HepG2 (cell line): ENCODE results near the gene PRDM12. TPM values are rescaled to one million over a fixed set of nuclear protein-coding genes. Genes with fewer than 3 reads are reported as not detected.

Experiments
- EEA1 ChIP-seq: sonication (generic); formaldehyde crosslinking; IDR thresholded peaks from 2 replicates; pipeline ENCODE4 v1.5.1; 2020; ENCODE audit warnings: mild to moderate bottlenecking, missing genetic modification reagents, borderline replicate concordance
- HDAC1 ChIP-seq: sonication (generic); formaldehyde crosslinking; IDR thresholded peaks from 2 replicates; pipeline ENCODE4 v1.5.1; 2020; ENCODE audit warnings: mild to moderate bottlenecking, missing genetic modification reagents
- KAT8 ChIP-seq: IDR thresholded peaks from 2 replicates; pipeline ENCODE4 v1.6.1; 2016; ENCODE audit warnings: missing genetic modification reagents, missing compliant biosample characterization
- LCORL ChIP-seq, 2 experiments: fragments of 450-650 bp in 1 of 2; sonication (generic) in 1 of 2; formaldehyde crosslinking in 1 of 2; IDR thresholded peaks; 2 replicates each; pipeline versions ENCODE4 v1.5.0 to v1.6.1; 2017 to 2020; ENCODE audit warnings: antibody characterized with exemption in 1 of 2, missing genetic modification reagents in 1 of 2
- MATR3 ChIP-seq: sonication (generic); formaldehyde crosslinking; IDR thresholded peaks from 2 replicates; pipeline ENCODE4 v1.4.0; 2020; ENCODE audit warnings: missing genetic modification reagents
- PTBP1 ChIP-seq: fragments of 200-400 bp; formaldehyde crosslinking; IDR thresholded peaks from 2 replicates; pipeline ENCODE4 v1.6.1; 2018; ENCODE audit warnings: low read length, low read depth; ENCODE audit not compliant: poor library complexity, severe bottlenecking
- RAD21 ChIP-seq: fragments of 450-650 bp; formaldehyde crosslinking; IDR thresholded peaks from 2 replicates; pipeline ENCODE4 v1.5.0; 2020; ENCODE audit warnings: mild to moderate bottlenecking
- RCOR2 ChIP-seq: IDR thresholded peaks from 2 replicates; pipeline ENCODE4 v1.6.1; 2016; ENCODE audit warnings: missing biosample characterization, missing genetic modification reagents
- SPEN ChIP-seq: sonication (generic); formaldehyde crosslinking; IDR thresholded peaks from 2 replicates; pipeline ENCODE4 v1.5.1; 2020; ENCODE audit warnings: low read depth, mild to moderate bottlenecking, missing genetic modification reagents
- THAP11 ChIP-seq: IDR thresholded peaks from 2 replicates; pipeline ENCODE4 v1.6.1; 2016; ENCODE audit warnings: missing biosample characterization, missing genetic modification reagents
- XBP1 ChIP-seq: sonication (generic); formaldehyde crosslinking; IDR thresholded peaks from 2 replicates; pipeline ENCODE4 v1.5.0; 2020; ENCODE audit warnings: missing genetic modification reagents
- ZEB1 ChIP-seq: IDR thresholded peaks from 2 replicates; pipeline ENCODE4 v1.6.1; 2012; ENCODE audit warnings: mild to moderate bottlenecking, low read depth, inconsistent platforms; ENCODE audit not compliant: insufficient replicate concordance
- ZKSCAN1 ChIP-seq: fragments of 150-350 bp; IDR thresholded peaks from 2 replicates; pipeline ENCODE4 v1.6.1; 2014; ENCODE audit warnings: low read length
- ZKSCAN5 ChIP-seq: sonication (generic); formaldehyde crosslinking; IDR thresholded peaks from 2 replicates; pipeline ENCODE4 v1.5.1; 2020; ENCODE audit warnings: mild to moderate bottlenecking, missing genetic modification reagents
- ZNF180 ChIP-seq: sonication (generic); formaldehyde crosslinking; IDR thresholded peaks from 2 replicates; pipeline ENCODE4 v1.4.0; 2020; ENCODE audit warnings: low read depth, missing genetic modification reagents, borderline replicate concordance
- ZNF235 ChIP-seq: sonication (generic); formaldehyde crosslinking; IDR thresholded peaks from 2 replicates; pipeline ENCODE4 v1.8.1; 2023; ENCODE audit warnings: mild to moderate bottlenecking, missing genetic modification reagents, borderline replicate concordance
- ZNF343 ChIP-seq: sonication (generic); formaldehyde crosslinking; IDR thresholded peaks from 2 replicates; pipeline ENCODE4 v1.4.0; 2020; ENCODE audit warnings: mild to moderate bottlenecking, missing genetic modification reagents
- ZNF550 ChIP-seq: sonication (generic); formaldehyde crosslinking; IDR thresholded peaks from 2 replicates; pipeline ENCODE4 v1.4.0; 2020; ENCODE audit warnings: mild to moderate bottlenecking, missing genetic modification reagents, borderline replicate concordance
- ZNF609 ChIP-seq: sonication (generic); formaldehyde crosslinking; IDR thresholded peaks from 2 replicates; pipeline ENCODE4 v1.4.0; 2020; ENCODE audit warnings: mild to moderate bottlenecking, missing genetic modification reagents, borderline replicate concordance
- ZNF644 ChIP-seq: IDR thresholded peaks from 2 replicates; pipeline ENCODE4 v1.6.1; 2016; ENCODE audit warnings: low read depth
- ZSCAN25 ChIP-seq: sonication (generic); formaldehyde crosslinking; IDR thresholded peaks from 2 replicates; pipeline ENCODE4 v1.8.0; 2022; ENCODE audit warnings: mild to moderate bottlenecking, missing genetic modification reagents
- polyA plus RNA-seq, 8 experiments: library from polyadenylated mRNA; depleted of rRNA in 3 of 8; stranded (reverse) in 7 of 8; unstranded in 1 of 8; fragments of >200 nt; fragmentation: Illumina TruSeq in 4 of 8; extraction: Trizol in 4 of 8; gene quantifications; 2 replicates each; pipeline versions ENCODE4 v1.2.1 to v1.2.3, GENCODE V29; 2011 to 2016; ENCODE audit warnings: low read depth in 4 of 8, missing spikeins in 1 of 8, mixed read lengths in 1 of 8; ENCODE audit not compliant: insufficient read depth in 1 of 8
- total RNA-seq, 5 experiments: library from RNA; depleted of rRNA; stranded (reverse); fragments of >200 nt; fragmentation: Illumina TruSeq; extraction: Trizol; gene quantifications; 2 replicates each; pipeline ENCODE4 v1.2.3, GENCODE V29; 2016; ENCODE audit warnings: low read depth in 1 of 5
- TF ChIP-seq, protein P1 (sequence below): sonication (generic); formaldehyde crosslinking; IDR thresholded peaks from 2 replicates; pipeline ENCODE4 v1.8.0; 2022; ENCODE audit warnings: missing genetic modification reagents, mild to moderate bottlenecking, inconsistent platforms, borderline replicate concordance
- TF ChIP-seq, protein P2 (sequence below): sonication (generic); formaldehyde crosslinking; IDR thresholded peaks from 2 replicates; pipeline ENCODE4 v1.4.0; 2020; ENCODE audit warnings: missing genetic modification reagents

Gene PRDM12
- total and polyA plus RNA-seq, 2 of the 13 experiments (the other 11 are each of a cell fraction or from before 2014, with no cell fraction given), result 0.04 to 0.07 TPM

GRCh38 chr9:130693426-130694191, 29.2 kb downstream of the PRDM12 start, which contains the start of gene EXOSC2 (continued):
- peak; percentile 81; the same call in 1 of the 2 replicates for TF ChIP-seq EEA1 (CRISPR knock-in tag)
- TF ChIP-seq, protein P1, sequence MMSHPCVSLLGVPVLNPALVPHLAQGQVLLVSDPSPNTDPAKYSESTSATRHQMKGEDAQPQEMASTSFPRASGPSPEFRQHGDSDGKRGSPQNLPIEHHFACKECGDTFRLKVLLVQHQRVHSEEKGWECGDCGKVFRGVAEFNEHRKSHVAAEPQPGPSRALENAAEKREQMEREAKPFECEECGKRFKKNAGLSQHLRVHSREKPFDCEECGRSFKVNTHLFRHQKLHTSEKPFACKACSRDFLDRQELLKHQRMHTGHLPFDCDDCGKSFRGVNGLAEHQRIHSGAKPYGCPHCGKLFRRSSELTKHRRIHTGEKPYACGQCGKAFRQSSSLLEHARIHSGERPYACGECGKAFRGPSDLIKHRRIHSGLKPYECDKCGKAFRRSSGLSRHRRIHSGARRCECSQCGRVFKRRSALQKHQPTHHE (CRISPR knock-in tag), result peak; percentile 74; the same call in 1 of the 2 replicates
- no peak for TF ChIP-seq ZNF235 (CRISPR knock-in tag)
- TF ChIP-seq, protein P2, sequence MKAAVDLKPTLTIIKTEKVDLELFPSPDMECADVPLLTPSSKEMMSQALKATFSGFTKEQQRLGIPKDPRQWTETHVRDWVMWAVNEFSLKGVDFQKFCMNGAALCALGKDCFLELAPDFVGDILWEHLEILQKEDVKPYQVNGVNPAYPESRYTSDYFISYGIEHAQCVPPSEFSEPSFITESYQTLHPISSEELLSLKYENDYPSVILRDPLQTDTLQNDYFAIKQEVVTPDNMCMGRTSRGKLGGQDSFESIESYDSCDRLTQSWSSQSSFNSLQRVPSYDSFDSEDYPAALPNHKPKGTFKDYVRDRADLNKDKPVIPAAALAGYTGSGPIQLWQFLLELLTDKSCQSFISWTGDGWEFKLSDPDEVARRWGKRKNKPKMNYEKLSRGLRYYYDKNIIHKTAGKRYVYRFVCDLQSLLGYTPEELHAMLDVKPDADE (CRISPR knock-in tag), result no peak
- TF ChIP-seq ZKSCAN1, result no peak
- TF ChIP-seq ZNF644 (CRISPR knock-in tag), result no peak; the same call in 1 of the 2 replicates
- TF ChIP-seq LCORL (IDR thresholded peaks at IDR 0.05), result no peak
- no peak for TF ChIP-seq LCORL (CRISPR knock-in tag; IDR thresholded peaks at IDR 0.05)
- TF ChIP-seq ZNF609 (CRISPR knock-in tag), result peak; percentile 42; the same call in 1 of the 2 replicates
- TF ChIP-seq SPEN (CRISPR knock-in tag), result peak; percentile 85
- TF ChIP-seq HDAC1, result peak; percentile 93
- TF ChIP-seq RCOR2, result no peak
- peak; percentile 77 for TF ChIP-seq KAT8
- no peak for TF ChIP-seq ZNF180 (CRISPR knock-in tag)
- no peak for TF ChIP-seq PTBP1
- no peak for TF ChIP-seq ZNF550 (CRISPR knock-in tag)
- TF ChIP-seq MATR3, result no peak
- no peak for TF ChIP-seq ZEB1
- no peak; the same call in 1 of the 2 replicates for TF ChIP-seq ZSCAN25 (CRISPR knock-in tag)
- TF ChIP-seq THAP11 (CRISPR knock-in tag), result peak; percentile 86
- TF ChIP-seq XBP1 (CRISPR knock-in tag), result 0 out of 2 replicates have a peak, but pooled peaks have one; percentile 68
- TF ChIP-seq RAD21, result no peak
- TF ChIP-seq ZNF343, result peak; percentile 71; the same call in 1 of the 2 replicates
- no peak for TF ChIP-seq ZKSCAN5
